Endodermal cell (in vitro differentiated cells): Measurements from ENCODE around the gene SMIM35. TPM values are rescaled to one million over a fixed set of nuclear protein-coding genes. Genes with fewer than 3 reads are reported as not detected.

Experiments
- DNase-seq: peaks from one replicate; pipeline ENCODE4 v3.0.0-alpha.2; 2017
- H3K27ac ChIP-seq: 2 replicates; pipeline ENCODE4 v1.5.1; 2013; ENCODE audit warnings: mild to moderate bottlenecking, low read depth, low read length, moderate library complexity
- H3K27me3 ChIP-seq: 2 replicates; pipeline ENCODE4 v1.6.1; 2013; ENCODE audit warnings: mild to moderate bottlenecking, low read length, moderate library complexity; ENCODE audit not compliant: insufficient read depth, control insufficient read depth, poor library complexity, severe bottlenecking
- H3K36me3 ChIP-seq: 2 replicates; pipeline ENCODE4 v1.7.0; 2013; ENCODE audit warnings: mild to moderate bottlenecking, low read length, moderate library complexity; ENCODE audit not compliant: control insufficient read depth, insufficient read depth
- H3K4me1 ChIP-seq: one replicate; pipeline ENCODE4 v1.7.0; 2013; ENCODE audit warnings: low read length; ENCODE audit not compliant: control insufficient read depth, insufficient read depth
- H3K4me3 ChIP-seq: 2 replicates; pipeline ENCODE4 v1.5.1; 2013; ENCODE audit warnings: mild to moderate bottlenecking, low read length, moderate library complexity
- H3K9ac ChIP-seq: 2 replicates; pipeline ENCODE4 v1.6.1; 2013; ENCODE audit warnings: mild to moderate bottlenecking, low read length, moderate library complexity; ENCODE audit not compliant: poor library complexity, severe bottlenecking; ENCODE audit errors: extremely low read depth
- H3K9me3 ChIP-seq: 2 replicates; pipeline ENCODE4 v1.6.1; 2013; ENCODE audit warnings: mild to moderate bottlenecking, low read length, moderate library complexity; ENCODE audit not compliant: control insufficient read depth
- H3K27ac Mint-ChIP-seq: 2 replicates; pipeline ENCODE4 v1.8.0; 2020; ENCODE audit warnings: mixed read lengths
- H3K27me3 Mint-ChIP-seq: 2 replicates; pipeline ENCODE4 v1.8.0; 2021; ENCODE audit warnings: mild to moderate bottlenecking, mixed read lengths; ENCODE audit not compliant: insufficient read depth
- H3K36me3 Mint-ChIP-seq: 2 replicates; pipeline ENCODE4 v1.8.0; 2020; ENCODE audit warnings: low read depth, mixed read lengths
- H3K4me1 Mint-ChIP-seq: 2 replicates; pipeline ENCODE4 v1.8.0; 2020; ENCODE audit warnings: mixed read lengths
- H3K4me3 Mint-ChIP-seq: 2 replicates; pipeline ENCODE4 v1.8.0; 2020; ENCODE audit warnings: mild to moderate bottlenecking, moderate library complexity, mixed read lengths
- H3K9me3 Mint-ChIP-seq: 2 replicates; pipeline ENCODE4 v1.8.0; 2020; ENCODE audit warnings: mild to moderate bottlenecking, mixed read lengths
- CTCF ChIP-seq: fragments of 200-600 bp; sonication (generic); conservative IDR thresholded peaks from 2 replicates; pipeline ENCODE4 v1.5.0; 2021; ENCODE audit warnings: antibody characterized with exemption, mild to moderate bottlenecking
- WGBS, 2 experiments: methylation state at CpG; one replicate each; pipeline versions ENCODE4 v1.1.5 to v1.1.7; 2013; ENCODE audit warnings: missing lambda C conversion rate in 2 of 2, mixed read lengths in 1 of 2; ENCODE audit not compliant: insufficient coverage in 1 of 2, insufficient read length in 1 of 2; 5-methylcytosine and 5-hydroxymethylcytosine counted together
- total RNA-seq, 2 donors: library from RNA; stranded (reverse); fragmentation: NEBNext Ultra II Directional in 1 of 2; extraction: Animal tissue kit (Norgen Biotek cat#: 25700) in 1 of 2; gene quantifications; 2 replicates in 1 of 2; 3 replicates in 1 of 2; pipeline ENCODE4 v1.2.1, GENCODE V29; 2021

The SMIM35 gene
- total RNA-seq, 2 donors from 2014 or later: not detected

- Histone ChIP-seq H3K27me3 (no peaks in the 10 kb centered on the region), H3K9me3 (no peaks in the 10 kb centered on the region), H3K9ac (no peak overlapping the region), H3K27ac (no peak overlapping the region), H3K36me3 (no peaks in the 10 kb centered on the region), H3K4me3 (no peak overlapping the region), H3K4me1 (no peaks in the 10 kb centered on the region)
- no peaks in the 10 kb centered on the region for H3K9me3 Mint-ChIP-seq
- no peak for TF ChIP-seq CTCF
- no peaks in the 10 kb centered on the region for H3K36me3 Mint-ChIP-seq
- H3K27ac Mint-ChIP-seq: no peak overlapping the region
- no peak overlapping the region for H3K4me3 Mint-ChIP-seq
- 92 to 93% methylated on average over 4 to 6 of the region's 6 CpGs for WGBS, 2 experiments
- DNase-seq: no peak
- peaks cover 7% of the 10 kb centered on the region for H3K27me3 Mint-ChIP-seq
- H3K4me1 Mint-ChIP-seq: peaks cover 5% of the 10 kb centered on the region
Observed at GRCh38 chr11:118129471-118130172, 42.9 kb upstream of the SMIM35 start.

GRCh38 chr11:118128721-118129470 is 42.1 kb upstream of the SMIM35 start:
- TF ChIP-seq CTCF: no peak
- no peak for DNase-seq
- no peaks in the 10 kb centered on the region for H3K27me3 ChIP-seq
- H3K9me3 ChIP-seq: no peaks in the 10 kb centered on the region
- 85 to 90% methylated on average over 11 of the region's 11 CpGs for WGBS, 2 experiments
- Mint-ChIP-seq H3K27ac (no peak overlapping the region), H3K9me3 (no peaks in the 10 kb centered on the region), H3K4me3 (no peak overlapping the region), H3K4me1 (peaks cover 5% of the 10 kb centered on the region), H3K27me3 (peaks cover 4% of the 10 kb centered on the region), H3K36me3 (no peaks in the 10 kb centered on the region)
- H3K36me3 ChIP-seq: no peaks in the 10 kb centered on the region
- no peak overlapping the region for H3K9ac ChIP-seq
- no peak overlapping the region for H3K27ac ChIP-seq
- H3K4me3 ChIP-seq: no peak overlapping the region
- H3K4me1 ChIP-seq: no peaks in the 10 kb centered on the region

GRCh38 chr11:118128310-118128709 is 41.5 kb upstream of the SMIM35 start:
- Mint-ChIP-seq H3K36me3 (no peaks in the 10 kb centered on the region), H3K27ac (no peak overlapping the region), H3K27me3 (peaks cover 2% of the 10 kb centered on the region), H3K4me3 (no peak overlapping the region), H3K4me1 (peaks cover 5% of the 10 kb centered on the region), H3K9me3 (no peaks in the 10 kb centered on the region)
- Histone ChIP-seq H3K9me3 (no peaks in the 10 kb centered on the region), H3K27ac (no peak overlapping the region), H3K36me3 (no peaks in the 10 kb centered on the region), H3K4me1 (no peaks in the 10 kb centered on the region), H3K4me3 (no peak overlapping the region), H3K9ac (no peak overlapping the region), H3K27me3 (no peaks in the 10 kb centered on the region)
- no peak for DNase-seq
- WGBS, 2 experiments: 89 to 91% methylated on average over 2 to 4 of the region's 4 CpGs
- no peak for TF ChIP-seq CTCF
